ENCODE measurements around the gene SPG7.

DNA sequence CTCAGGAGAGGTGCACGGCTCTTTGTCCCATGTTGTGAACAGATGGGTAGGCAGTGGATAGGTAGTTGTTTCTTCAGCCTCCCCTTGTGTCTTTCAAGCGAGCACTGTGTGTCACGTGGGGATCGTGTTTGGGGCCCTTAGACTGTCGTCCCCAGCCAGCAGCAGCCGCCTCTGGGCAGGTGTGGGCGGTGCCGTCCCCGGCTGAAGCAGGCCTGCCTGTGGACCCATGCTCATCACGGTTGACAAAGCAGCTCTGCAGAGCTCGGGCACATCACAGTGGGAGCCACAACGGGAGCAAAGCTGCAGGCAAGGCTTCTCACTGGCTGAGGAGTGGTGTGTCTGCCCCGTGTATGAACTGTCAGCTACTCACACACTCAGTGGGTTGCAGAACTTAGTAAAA lies 47.6 kb downstream of the SPG7 start:
- TF ChIP-seq, protein P1, sequence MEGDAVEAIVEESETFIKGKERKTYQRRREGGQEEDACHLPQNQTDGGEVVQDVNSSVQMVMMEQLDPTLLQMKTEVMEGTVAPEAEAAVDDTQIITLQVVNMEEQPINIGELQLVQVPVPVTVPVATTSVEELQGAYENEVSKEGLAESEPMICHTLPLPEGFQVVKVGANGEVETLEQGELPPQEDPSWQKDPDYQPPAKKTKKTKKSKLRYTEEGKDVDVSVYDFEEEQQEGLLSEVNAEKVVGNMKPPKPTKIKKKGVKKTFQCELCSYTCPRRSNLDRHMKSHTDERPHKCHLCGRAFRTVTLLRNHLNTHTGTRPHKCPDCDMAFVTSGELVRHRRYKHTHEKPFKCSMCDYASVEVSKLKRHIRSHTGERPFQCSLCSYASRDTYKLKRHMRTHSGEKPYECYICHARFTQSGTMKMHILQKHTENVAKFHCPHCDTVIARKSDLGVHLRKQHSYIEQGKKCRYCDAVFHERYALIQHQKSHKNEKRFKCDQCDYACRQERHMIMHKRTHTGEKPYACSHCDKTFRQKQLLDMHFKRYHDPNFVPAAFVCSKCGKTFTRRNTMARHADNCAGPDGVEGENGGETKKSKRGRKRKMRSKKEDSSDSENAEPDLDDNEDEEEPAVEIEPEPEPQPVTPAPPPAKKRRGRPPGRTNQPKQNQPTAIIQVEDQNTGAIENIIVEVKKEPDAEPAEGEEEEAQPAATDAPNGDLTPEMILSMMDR (IDR thresholded peaks at IDR 0.05), result no peak
- TF ChIP-seq POLR2A (IDR thresholded peaks at IDR 0.05), result no peak
